CD4-positive, CD25-positive, alpha-beta regulatory T cell (primary cell): ENCODE data around the gene ZKSCAN2. TPM values are rescaled to one million over a fixed set of nuclear protein-coding genes. Genes with fewer than 3 reads are reported as not detected.

Source experiments
- ATAC-seq, 2 donors: fragments of 150-1000 bp; cut with Tn5 transposase; one replicate each; pipeline ENCODE4 v1.10.0; 2021; ENCODE audit warnings: low read depth in 2 of 2, moderate number of reproducible peaks in 2 of 2, moderate library complexity in 1 of 2
- DNase-seq, 3 donors: peaks; one replicate each; pipeline versions ENCODE4 v3.0.0 to v3.0.0-alpha.2; 2012 to 2022; ENCODE audit warnings: mixed read lengths in 1 of 3
- H3K27ac ChIP-seq: one replicate; pipeline ENCODE4 v1.7.0; 2013; ENCODE audit warnings: mild to moderate bottlenecking, low read length; ENCODE audit not compliant: insufficient read depth, poor library complexity, severe bottlenecking
- H3K27me3 ChIP-seq: one replicate; pipeline ENCODE4 v1.7.0; 2013; ENCODE audit warnings: low read length; ENCODE audit not compliant: control insufficient read depth, insufficient read depth
- H3K36me3 ChIP-seq: one replicate; pipeline ENCODE4 v1.7.0; 2013; ENCODE audit warnings: mild to moderate bottlenecking, low read length, moderate library complexity; ENCODE audit not compliant: control insufficient read depth, insufficient read depth
- H3K4me1 ChIP-seq: 2 replicates; pipeline ENCODE4 v1.7.0; 2013; ENCODE audit warnings: mild to moderate bottlenecking, low read length; ENCODE audit not compliant: insufficient read depth, control insufficient read depth, poor library complexity, severe bottlenecking
- H3K4me3 ChIP-seq: one replicate; pipeline ENCODE4 v1.7.0; 2013; ENCODE audit warnings: low read depth, mild to moderate bottlenecking, low read length, moderate library complexity
- H3K9me3 ChIP-seq, 2 experiments: 1 replicate in 1 of 2; 2 replicates in 1 of 2; pipeline ENCODE4 v1.7.0; 2013; ENCODE audit warnings: low read length in 2 of 2, mild to moderate bottlenecking in 1 of 2, moderate library complexity in 1 of 2; ENCODE audit not compliant: control insufficient read depth in 2 of 2
- H3K27ac Mint-ChIP-seq, 3 donors: one replicate each; pipeline ENCODE4 v1.8.0; 2020 to 2022; ENCODE audit warnings: mild to moderate bottlenecking in 3 of 3, mixed read lengths in 3 of 3, moderate library complexity in 2 of 3
- H3K27me3 Mint-ChIP-seq: one replicate; pipeline ENCODE4 v1.8.0; 2022; ENCODE audit warnings: mild to moderate bottlenecking, mixed read lengths
- H3K36me3 Mint-ChIP-seq: one replicate; pipeline ENCODE4 v1.8.0; 2020; ENCODE audit warnings: mixed read lengths
- H3K4me1 Mint-ChIP-seq, 4 donors: one replicate each; pipeline ENCODE4 v1.8.0; 2020 to 2022; ENCODE audit warnings: mixed read lengths in 4 of 4, mild to moderate bottlenecking in 1 of 4
- H3K4me3 Mint-ChIP-seq, 4 donors: one replicate each; pipeline ENCODE4 v1.8.0; 2020 to 2022; ENCODE audit warnings: mild to moderate bottlenecking in 4 of 4, mixed read lengths in 4 of 4, moderate library complexity in 3 of 4
- H3K9me3 Mint-ChIP-seq, 7 donors: one replicate each; pipeline ENCODE4 v1.8.0; 2020 to 2022; ENCODE audit warnings: mixed read lengths in 7 of 7, mild to moderate bottlenecking in 3 of 7, moderate library complexity in 2 of 7
- polyA plus RNA-seq, 4 donors: library from polyadenylated mRNA; unstranded; fragments of 300-500 nt; fragmentation: Illumina TruSeq; gene quantifications; one replicate each; pipeline ENCODE4 v1.2.3, GENCODE V29; 2021
- total RNA-seq: library from RNA; stranded (reverse); gene quantifications from one replicate; pipeline ENCODE4 v1.2.3, GENCODE V29; 2022

The ZKSCAN2 gene
- 5.6 TPM for total RNA-seq
- 1 to 10 TPM in 3 of 4 donors, under 1 TPM in 1; 0.96 to 1.9 (median 1.5) TPM for polyA plus RNA-seq

- Mint-ChIP-seq H3K9me3 (no peaks in the 10 kb centered on the region), H3K27me3 (peaks cover 8% of the 10 kb centered on the region)
These were observed at the start of gene ZKSCAN2 for GRCh38 chr16:25257470-25257955. Gene ZKSCAN2, minus strand, starts transcription at chr16:25257845. Its CDS starts 718 bp downstream, at chr16:25257127.

GRCh38 chr16:25299792-25300590, 42.3 kb upstream of the ZKSCAN2 start:
- Mint-ChIP-seq H3K9me3 (peaks cover 0 to 1% (median 0%) of the 10 kb centered on the region in 7 donors), H3K36me3 (no peaks in the 10 kb centered on the region), H3K27me3 (peaks cover 29% of the 10 kb centered on the region), H3K4me3 (no peak overlapping the region), H3K4me1 (peaks cover 0 to 8% (median 2%) of the 10 kb centered on the region in 4 donors), H3K27ac (no peak overlapping the region)
- H3K36me3 ChIP-seq, result no peaks in the 10 kb centered on the region
- DNase-seq, result no peak
- no peak overlapping the region for H3K4me3 ChIP-seq
- no peak for ATAC-seq
- H3K4me1 ChIP-seq, result no peaks in the 10 kb centered on the region
- no peak overlapping the region for H3K27ac ChIP-seq
- no peaks in the 10 kb centered on the region for H3K9me3 ChIP-seq
- H3K27me3 ChIP-seq, result no peaks in the 10 kb centered on the region

More at GRCh38 chr16:25257470-25257955, at the start of gene ZKSCAN2:
- Histone ChIP-seq H3K9me3 (no peaks in the 10 kb centered on the region), H3K4me1 (peaks cover 35% of the 10 kb centered on the region), H3K27me3 (no peaks in the 10 kb centered on the region), H3K4me3 (peak within 1 kb of the TSS; percentile 86), H3K27ac (peak within 1 kb of the TSS; percentile 91), H3K36me3 (peaks cover 5% of the 10 kb centered on the region)
- Mint-ChIP-seq H3K36me3 (peaks cover 3% of the 10 kb centered on the region), H3K27ac (peak within 1 kb of the TSS; percentile 94 to 99 (median 95)), H3K4me3 (peak within 1 kb of the TSS; percentile 86 to 99 (median 96)), H3K4me1 (peaks cover 17 to 70% (median 51%) of the 10 kb centered on the region in 4 donors)
- peak; percentile 73 to 93 (median 78) for DNase-seq
- ATAC-seq, result peak; percentile 84

GRCh38 chr16:25298165-25298872, 40.7 kb upstream of the ZKSCAN2 start:
- Mint-ChIP-seq H3K9me3 (peaks cover 0 to 1% (median 0%) of the 10 kb centered on the region in 7 donors), H3K4me3 (no peak overlapping the region), H3K4me1 (peaks cover 0 to 8% (median 2%) of the 10 kb centered on the region in 4 donors), H3K36me3 (peaks cover under 1% of the 10 kb centered on the region), H3K27me3 (peaks cover 15% of the 10 kb centered on the region), H3K27ac (no peak overlapping the region)
- H3K27me3 ChIP-seq, result no peaks in the 10 kb centered on the region
- H3K27ac ChIP-seq, result no peak overlapping the region
- H3K36me3 ChIP-seq, result no peaks in the 10 kb centered on the region
- no peaks in the 10 kb centered on the region for H3K4me1 ChIP-seq
- H3K9me3 ChIP-seq, result no peaks in the 10 kb centered on the region
- ATAC-seq, result no peak
- no peak for DNase-seq
- H3K4me3 ChIP-seq, result no peak overlapping the region

- Histone ChIP-seq H3K4me3 (no peak overlapping the region), H3K4me1 (no peaks in the 10 kb centered on the region), H3K27me3 (no peaks in the 10 kb centered on the region), H3K9me3 (no peaks in the 10 kb centered on the region), H3K27ac (no peak overlapping the region), H3K36me3 (no peaks in the 10 kb centered on the region)
- H3K36me3 Mint-ChIP-seq, result peaks cover 7% of the 10 kb centered on the region
- no peaks in the 10 kb centered on the region for H3K9me3 Mint-ChIP-seq
- H3K27ac Mint-ChIP-seq, result no peak overlapping the region
- peaks cover 11% of the 10 kb centered on the region for H3K27me3 Mint-ChIP-seq
- no peak for ATAC-seq
- peaks cover 0 to 8% (median 2%) of the 10 kb centered on the region in 4 donors for H3K4me1 Mint-ChIP-seq
- no peak overlapping the region for H3K4me3 Mint-ChIP-seq
- peak in 1 of 3 donors; percentile 36 for DNase-seq
These were observed 39.6 kb upstream of the ZKSCAN2 start for GRCh38 chr16:25297151-25297787.

- ATAC-seq (no peak), DNase-seq (no peak)
- Histone ChIP-seq H3K4me1 (no peaks in the 10 kb centered on the region), H3K27me3 (no peaks in the 10 kb centered on the region), H3K9me3 (no peaks in the 10 kb centered on the region), H3K36me3 (no peaks in the 10 kb centered on the region), H3K4me3 (no peak overlapping the region), H3K27ac (no peak overlapping the region)
- H3K4me1 Mint-ChIP-seq, result no peaks in the 10 kb centered on the region
- H3K27ac Mint-ChIP-seq, result no peak overlapping the region
- no peak overlapping the region for H3K4me3 Mint-ChIP-seq
- H3K9me3 Mint-ChIP-seq, result peaks cover 0 to 2% (median 0%) of the 10 kb centered on the region in 7 donors
- H3K36me3 Mint-ChIP-seq, result peaks cover 14% of the 10 kb centered on the region
- H3K27me3 Mint-ChIP-seq, result peaks cover 5% of the 10 kb centered on the region
These were observed 33.9 kb upstream of the ZKSCAN2 start for GRCh38 chr16:25291580-25291979.

- Mint-ChIP-seq H3K27ac (no peak overlapping the region), H3K4me3 (no peak overlapping the region), H3K27me3 (no peaks in the 10 kb centered on the region), H3K4me1 (no peaks in the 10 kb centered on the region), H3K9me3 (peaks cover 0 to 5% (median 0%) of the 10 kb centered on the region in 7 donors), H3K36me3 (peaks cover 14% of the 10 kb centered on the region)
- Histone ChIP-seq H3K4me1 (no peaks in the 10 kb centered on the region), H3K36me3 (no peaks in the 10 kb centered on the region), H3K4me3 (no peak overlapping the region), H3K27ac (no peak overlapping the region), H3K27me3 (no peaks in the 10 kb centered on the region), H3K9me3 (peaks cover 3% of the 10 kb centered on the region in 2 experiments)
- ATAC-seq (no peak), DNase-seq (no peak)
These were observed 31.8 kb upstream of the ZKSCAN2 start for GRCh38 chr16:25289466-25289865.

GRCh38 chr16:25279491-25279890, 21.8 kb upstream of the ZKSCAN2 start:
- H3K4me1 ChIP-seq, result no peaks in the 10 kb centered on the region
- no peak overlapping the region for H3K4me3 ChIP-seq
- no peak for DNase-seq
- no peaks in the 10 kb centered on the region for H3K27me3 ChIP-seq
- Mint-ChIP-seq H3K27me3 (peaks cover 12% of the 10 kb centered on the region), H3K27ac (no peak overlapping the region), H3K9me3 (peaks cover 0 to 5% (median 1%) of the 10 kb centered on the region in 7 donors), H3K36me3 (no peaks in the 10 kb centered on the region), H3K4me1 (peaks cover 0 to 11% (median 2%) of the 10 kb centered on the region in 4 donors), H3K4me3 (no peak overlapping the region)
- H3K36me3 ChIP-seq, result no peaks in the 10 kb centered on the region
- peaks cover 0 to 4% of the 10 kb centered on the region in 2 experiments for H3K9me3 ChIP-seq
- ATAC-seq, result no peak
- H3K27ac ChIP-seq, result no peak overlapping the region
